ENCODE measurements around the gene TBCE. TPM values are rescaled to one million over a fixed set of nuclear protein-coding genes. Genes with fewer than 3 reads are reported as not detected.

Gene TBCE
- total and polyA plus RNA-seq, 9 of the 15 experiments (the other 6 are each of a cell fraction or from before 2014, with no cell fraction given), result 52.6 to 92.1 (median 82.1) TPM

DNA sequence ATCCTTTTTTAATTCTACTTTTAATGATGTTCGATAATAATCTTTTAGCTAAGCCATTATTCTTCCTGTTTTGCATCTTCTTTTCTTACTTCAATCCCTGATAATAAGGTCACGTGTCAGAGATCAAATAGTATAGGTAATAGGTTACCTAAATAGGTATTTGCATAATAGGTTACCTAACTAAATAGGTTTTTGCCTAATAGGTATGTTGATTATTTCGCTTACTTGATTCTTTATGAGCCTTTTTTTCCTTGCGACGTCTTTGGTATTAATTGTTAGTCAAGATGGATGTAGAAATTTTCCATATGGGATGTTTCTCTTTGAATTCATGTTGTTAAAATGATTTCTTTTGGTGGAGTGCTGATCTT lies 36.3 kb upstream of the TBCE start:
- Histone ChIP-seq H3K4me2 (ENCODE audit: insufficient read depth, low read length) (peak overlapping the region; percentile 98), H3K4me3 (peak overlapping the region; percentile 82), H3K9me1 (ENCODE audit: control insufficient read depth, insufficient read depth, low read length) (no peaks in the 10 kb centered on the region), H3K9me3 (replicated peaks; ENCODE audit: control insufficient read depth, insufficient read depth, low read depth, low read length) (no peaks in the 10 kb centered on the region), H3K27ac (ENCODE audit: extremely low read depth, low read depth, low read length) (peak overlapping the region; percentile 97; the same call in 2 of the 3 replicates), H2AFZ (ENCODE audit: low read depth, low read length) (0 out of 2 replicates have a peak overlapping the region, but pooled peaks have one; percentile 41), H3K9ac (ENCODE audit: insufficient read depth in 1 of 2, low read depth in 2 of 2, low read length in 2 of 2) (peak overlapping the region in 1 of 2 experiments; percentile 92; a peak in 3 of 4 replicates), H3K4me1 (replicated peaks in 1 of 2; ENCODE audit: control insufficient read depth in 2 of 2, insufficient read depth in 2 of 2, low read length in 2 of 2) (peaks cover 11 to 13% of the 10 kb centered on the region in 2 experiments; a peak in 3 of 5 replicates), H3K36me3 (ENCODE audit: control insufficient read depth, insufficient read depth, low read length) (peaks cover 32% of the 10 kb centered on the region), H3K79me2 (ENCODE audit: control insufficient read depth, insufficient read depth, low read length) (peaks cover 91% of the 10 kb centered on the region), H4K20me1 (replicated peaks; ENCODE audit: control insufficient read depth, insufficient read depth, low read length) (no peaks in the 10 kb centered on the region), H3K27me3 (ENCODE audit: control insufficient read depth in 2 of 2, insufficient read depth in 2 of 2, low read length in 2 of 2) (no peaks in the 10 kb centered on the region)
- FAIRE-seq (no peak), DNase-seq (ENCODE audit: extremely low read depth in 1 of 4, low spot score in 3 of 4) (no peak), ATAC-seq (no peak)
- in situ Hi-C loops (cut with MboI) (no loop called here), intact Hi-C loops (cut with micrococcal nuclease) (no loop called here)
- no TSS peak for BruUV-seq (replicated peaks)
- 27% methylated on average over 5 of the region's 5 CpGs for WGBS (ENCODE audit: insufficient coverage, low coverage, missing lambda C conversion rate)
- POLR2A ChIA-PET, result interaction anchor here (0.6 to 1.7 kb wide), 5 partner anchors 9 to 84 kb away, joined by 3 to 4 read pairs (median 4); no protein-coding TSS in a partner anchor
- TF ChIP-seq LEF1 (IDR thresholded peaks at IDR 0.05) (peak; percentile 50; the same call in 1 of the 2 replicates), ZNF561 (CRISPR knock-in tag; conservative IDR thresholded peaks at IDR 0.05) (no peak), RAD51 (IDR thresholded peaks at IDR 0.05; ENCODE audit: borderline replicate concordance, low read depth) (peak; percentile 81), TOE1 (IDR thresholded peaks at IDR 0.05; ENCODE audit: borderline replicate concordance) (peak; percentile 54; the same call in 1 of the 2 replicates), TOE1 (CRISPR knock-in tag; IDR thresholded peaks at IDR 0.05; ENCODE audit: borderline replicate concordance, low read depth) (no peak), ETV6 (IDR thresholded peaks at IDR 0.05; ENCODE audit: borderline replicate concordance in 1 of 2, low read depth in 2 of 2, low read length in 1 of 2) (no peak), ETV6 (CRISPR knock-in tag; IDR thresholded peaks at IDR 0.05; ENCODE audit: borderline replicate concordance) (no peak), THRAP3 (IDR thresholded peaks at IDR 0.05; ENCODE audit: borderline replicate concordance) (peak; percentile 32; the same call in 1 of the 2 replicates)
- TF ChIP-seq, protein P1, sequence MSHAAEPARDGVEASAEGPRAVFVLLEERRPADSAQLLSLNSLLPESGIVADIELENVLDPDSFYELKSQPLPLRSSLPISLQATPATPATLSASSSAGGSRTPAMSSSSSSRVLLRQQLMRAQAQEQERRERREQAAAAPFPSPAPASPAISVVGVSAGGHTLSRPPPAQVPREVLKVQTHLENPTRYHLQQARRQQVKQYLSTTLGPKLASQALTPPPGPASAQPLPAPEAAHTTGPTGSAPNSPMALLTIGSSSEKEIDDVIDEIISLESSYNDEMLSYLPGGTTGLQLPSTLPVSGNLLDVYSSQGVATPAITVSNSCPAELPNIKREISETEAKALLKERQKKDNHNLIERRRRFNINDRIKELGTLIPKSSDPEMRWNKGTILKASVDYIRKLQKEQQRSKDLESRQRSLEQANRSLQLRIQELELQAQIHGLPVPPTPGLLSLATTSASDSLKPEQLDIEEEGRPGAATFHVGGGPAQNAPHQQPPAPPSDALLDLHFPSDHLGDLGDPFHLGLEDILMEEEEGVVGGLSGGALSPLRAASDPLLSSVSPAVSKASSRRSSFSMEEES (CRISPR knock-in tag; IDR thresholded peaks at IDR 0.05), result peak; percentile 67
- TF ChIP-seq, protein P2, sequence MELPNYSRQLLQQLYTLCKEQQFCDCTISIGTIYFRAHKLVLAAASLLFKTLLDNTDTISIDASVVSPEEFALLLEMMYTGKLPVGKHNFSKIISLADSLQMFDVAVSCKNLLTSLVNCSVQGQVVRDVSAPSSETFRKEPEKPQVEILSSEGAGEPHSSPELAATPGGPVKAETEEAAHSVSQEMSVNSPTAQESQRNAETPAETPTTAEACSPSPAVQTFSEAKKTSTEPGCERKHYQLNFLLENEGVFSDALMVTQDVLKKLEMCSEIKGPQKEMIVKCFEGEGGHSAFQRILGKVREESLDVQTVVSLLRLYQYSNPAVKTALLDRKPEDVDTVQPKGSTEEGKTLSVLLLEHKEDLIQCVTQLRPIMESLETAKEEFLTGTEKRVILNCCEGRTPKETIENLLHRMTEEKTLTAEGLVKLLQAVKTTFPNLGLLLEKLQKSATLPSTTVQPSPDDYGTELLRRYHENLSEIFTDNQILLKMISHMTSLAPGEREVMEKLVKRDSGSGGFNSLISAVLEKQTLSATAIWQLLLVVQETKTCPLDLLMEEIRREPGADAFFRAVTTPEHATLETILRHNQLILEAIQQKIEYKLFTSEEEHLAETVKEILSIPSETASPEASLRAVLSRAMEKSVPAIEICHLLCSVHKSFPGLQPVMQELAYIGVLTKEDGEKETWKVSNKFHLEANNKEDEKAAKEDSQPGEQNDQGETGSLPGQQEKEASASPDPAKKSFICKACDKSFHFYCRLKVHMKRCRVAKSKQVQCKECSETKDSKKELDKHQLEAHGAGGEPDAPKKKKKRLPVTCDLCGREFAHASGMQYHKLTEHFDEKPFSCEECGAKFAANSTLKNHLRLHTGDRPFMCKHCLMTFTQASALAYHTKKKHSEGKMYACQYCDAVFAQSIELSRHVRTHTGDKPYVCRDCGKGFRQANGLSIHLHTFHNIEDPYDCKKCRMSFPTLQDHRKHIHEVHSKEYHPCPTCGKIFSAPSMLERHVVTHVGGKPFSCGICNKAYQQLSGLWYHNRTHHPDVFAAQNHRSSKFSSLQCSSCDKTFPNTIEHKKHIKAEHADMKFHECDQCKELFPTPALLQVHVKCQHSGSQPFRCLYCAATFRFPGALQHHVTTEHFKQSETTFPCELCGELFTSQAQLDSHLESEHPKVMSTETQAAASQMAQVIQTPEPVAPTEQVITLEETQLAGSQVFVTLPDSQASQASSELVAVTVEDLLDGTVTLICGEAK (IDR thresholded peaks at IDR 0.05), result 0 out of 2 replicates have a peak, but pooled peaks have one; percentile 0
- TF ChIP-seq, protein P2 (CRISPR knock-in tag; IDR thresholded peaks at IDR 0.05), result no peak
- CTCF ChIA-PET (ENCODE audit: low intra/inter-chr PET ratio), result no interaction called here
